CD4-positive, alpha-beta T cell (primary cell): ENCODE measurements around the gene TMEM204. TPM values are rescaled to one million over a fixed set of nuclear protein-coding genes. Genes with fewer than 3 reads are reported as not detected.

Source experiments
- ATAC-seq: fragments of 200-7000 bp; cut with Tn5 transposase; one replicate; pipeline ENCODE4 v1.10.0; 2022; ENCODE audit warnings: mild to moderate bottlenecking; ENCODE audit not compliant: poor library complexity
- CTCF ChIA-PET: fragments of 350-600 bp; sonication (Branson Sonifier 250); formaldehyde crosslinking; loops from one replicate; lab custom pipeline; 2021; ENCODE audit warnings: antibody characterized with exemption, inconsistent platforms; lab: Charles Lee
- POLR2A ChIA-PET: fragments of 350-600 bp; sonication (Branson Sonifier 250); formaldehyde crosslinking; loops from one replicate; lab custom pipeline; 2021; ENCODE audit warnings: antibody characterized with exemption, inconsistent platforms; lab: Charles Lee
- DNase-seq, 14 experiments: peaks; one replicate each; pipeline ENCODE4 v3.0.0-alpha.2; 2013 to 2020; ENCODE audit warnings: mixed read lengths in 2 of 14
- H3K27ac ChIP-seq, 2 donors: one replicate each; pipeline versions ENCODE4 v1.5.1 to v1.7.0; 2013; ENCODE audit warnings: low read length in 2 of 2, low read depth in 1 of 2, mild to moderate bottlenecking in 1 of 2
- H3K27me3 ChIP-seq, 2 experiments: 1 replicate in 1 of 2; 2 replicates in 1 of 2; pipeline versions ENCODE4 v1.6.1 to v1.7.0; 2013; ENCODE audit warnings: low read length in 2 of 2, control low read depth in 1 of 2, mild to moderate bottlenecking in 1 of 2, moderate library complexity in 1 of 2; ENCODE audit not compliant: insufficient read depth in 2 of 2, control insufficient read depth in 1 of 2
- H3K36me3 ChIP-seq: one replicate; pipeline ENCODE4 v1.6.1; 2013; ENCODE audit warnings: low read length, control low read depth; ENCODE audit not compliant: insufficient read depth
- H3K4me1 ChIP-seq: one replicate; pipeline ENCODE4 v1.6.1; 2013; ENCODE audit warnings: low read length, control low read depth; ENCODE audit not compliant: insufficient read depth
- H3K4me3 ChIP-seq: one replicate; pipeline ENCODE4 v1.5.1; 2013; ENCODE audit warnings: mild to moderate bottlenecking, low read length, moderate library complexity
- H3K9me3 ChIP-seq, 2 experiments: 1 replicate in 1 of 2; 2 replicates in 1 of 2; pipeline versions ENCODE4 v1.6.1 to v1.7.0; 2013; ENCODE audit warnings: low read length in 2 of 2, mild to moderate bottlenecking in 2 of 2, control low read depth in 1 of 2, moderate library complexity in 1 of 2; ENCODE audit not compliant: control insufficient read depth in 1 of 2, insufficient read depth in 1 of 2
- H3K27ac Mint-ChIP-seq: one replicate; pipeline ENCODE4 v1.8.0; 2020; ENCODE audit warnings: mixed read lengths
- H3K27me3 Mint-ChIP-seq: one replicate; pipeline ENCODE4 v1.8.0; 2021; ENCODE audit warnings: mixed read lengths
- H3K36me3 Mint-ChIP-seq: one replicate; pipeline ENCODE4 v1.8.0; 2021; ENCODE audit warnings: low read depth, mixed read lengths
- H3K4me1 Mint-ChIP-seq: one replicate; pipeline ENCODE4 v1.8.0; 2021; ENCODE audit warnings: low read depth, mixed read lengths
- H3K4me3 Mint-ChIP-seq: one replicate; pipeline ENCODE4 v1.8.0; 2020; ENCODE audit warnings: mild to moderate bottlenecking, mixed read lengths
- H3K9me3 Mint-ChIP-seq: one replicate; pipeline ENCODE4 v1.8.0; 2020; ENCODE audit warnings: mixed read lengths
- CTCF ChIP-seq: fragments of 200-600 bp; IDR thresholded peaks from one replicate; pipeline ENCODE4 v1.8.0; 2022; ENCODE audit warnings: antibody characterized with exemption, mild to moderate bottlenecking
- intact Hi-C, 2 experiments: fragments of 100-400 bp; cut with DNase I in 1 of 2; cut with micrococcal nuclease in 1 of 2; formaldehyde crosslinking; loops; one replicate each; pipeline versions ENCODE4 v1.15.1 to v1.9.0; 2023 to 2025; cut with DNase I, micrococcal nuclease
- total RNA-seq, 174 experiments: library from RNA in 2 of 174; stranded (reverse) in 2 of 174; gene quantifications; one replicate each; pipeline ENCODE4 v1.2.3 and lab custom pipeline; 2021 to 2026

TMEM204 gene
- total RNA-seq, 2 experiments from 2014 or later, result 20.5 to 22.1 TPM

- H3K4me3 Mint-ChIP-seq, result no peak overlapping the region
- no peaks in the 10 kb centered on the region for H3K9me3 Mint-ChIP-seq
- H3K27ac ChIP-seq, result no peak overlapping the region
- ChIA-PET CTCF (no interaction called here), POLR2A (no interaction called here)
- intact Hi-C loops, result no loop called here
- no peak overlapping the region for H3K27ac Mint-ChIP-seq
- DNase-seq (no peak), ATAC-seq (no peak)
- no peaks in the 10 kb centered on the region for H3K27me3 ChIP-seq
- no peaks in the 10 kb centered on the region for H3K9me3 ChIP-seq
- no peak for TF ChIP-seq CTCF
- H3K36me3 Mint-ChIP-seq, result peaks cover 18% of the 10 kb centered on the region
- peaks cover 10% of the 10 kb centered on the region for H3K4me1 Mint-ChIP-seq
- no peaks in the 10 kb centered on the region for H3K27me3 Mint-ChIP-seq
- peaks cover 27% of the 10 kb centered on the region for H3K4me1 ChIP-seq
- no peak overlapping the region for H3K4me3 ChIP-seq
- H3K36me3 ChIP-seq, result peaks cover 40% of the 10 kb centered on the region
Observed at GRCh38 chr16:1495889-1496262, 37.6 kb upstream of the TMEM204 start.

GRCh38 chr16:1496464-1496863 is 37.0 kb upstream of the TMEM204 start:
- H3K27me3 Mint-ChIP-seq, result no peaks in the 10 kb centered on the region
- ATAC-seq (no peak), DNase-seq (no peak)
- intact Hi-C loops, result no loop called here
- Histone ChIP-seq H3K4me3 (no peak overlapping the region), H3K27me3 (no peaks in the 10 kb centered on the region), H3K36me3 (peaks cover 45% of the 10 kb centered on the region), H3K4me1 (peaks cover 27% of the 10 kb centered on the region), H3K9me3 (no peaks in the 10 kb centered on the region), H3K27ac (no peak overlapping the region)
- no peaks in the 10 kb centered on the region for H3K9me3 Mint-ChIP-seq
- peaks cover 18% of the 10 kb centered on the region for H3K36me3 Mint-ChIP-seq
- no peak for TF ChIP-seq CTCF
- H3K27ac Mint-ChIP-seq, result no peak overlapping the region
- peak overlapping the region; percentile 45 for H3K4me3 Mint-ChIP-seq
- POLR2A ChIA-PET, result no interaction called here
- CTCF ChIA-PET, result no interaction called here
- H3K4me1 Mint-ChIP-seq, result peaks cover 10% of the 10 kb centered on the region

DNA sequence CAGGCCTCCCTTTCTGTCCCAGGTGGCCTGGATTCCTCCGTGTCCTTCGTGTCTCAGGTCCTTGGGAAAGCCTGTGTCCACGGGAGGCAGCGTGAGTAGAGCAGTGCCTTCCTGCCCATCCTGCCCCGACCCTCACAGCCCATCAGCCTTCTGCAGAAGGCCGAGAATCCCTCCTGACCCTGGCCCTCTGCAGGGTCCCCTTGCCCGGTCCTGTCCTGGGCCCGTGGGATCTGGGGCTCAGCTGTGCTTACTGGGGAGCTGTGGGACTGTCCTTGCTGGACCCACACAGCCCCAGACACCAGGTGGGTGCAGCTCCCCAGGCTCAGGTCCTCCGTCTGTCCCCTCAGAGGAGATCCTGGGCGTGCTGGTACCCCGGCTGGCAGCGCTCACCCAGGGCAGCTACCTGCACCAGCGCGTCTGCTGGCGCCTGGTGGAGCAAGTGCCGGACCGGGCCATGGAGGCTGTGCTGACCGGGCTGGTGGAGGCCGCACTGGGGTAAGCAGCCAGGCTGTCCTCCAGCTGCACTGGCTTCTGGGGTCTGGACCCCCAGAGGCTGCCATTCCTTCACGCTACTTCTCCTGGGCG is 36.4 kb upstream of the TMEM204 start:
- no peaks in the 10 kb centered on the region for H3K9me3 Mint-ChIP-seq
- Histone ChIP-seq H3K27ac (no peak overlapping the region), H3K4me3 (no peak overlapping the region), H3K9me3 (no peaks in the 10 kb centered on the region), H3K4me1 (peaks cover 26% of the 10 kb centered on the region), H3K36me3 (peaks cover 52% of the 10 kb centered on the region), H3K27me3 (no peaks in the 10 kb centered on the region)
- DNase-seq, result peak in 1 of 14 experiments; percentile 20
- POLR2A ChIA-PET, result no interaction called here
- no peaks in the 10 kb centered on the region for H3K27me3 Mint-ChIP-seq
- H3K4me3 Mint-ChIP-seq, result peak overlapping the region; percentile 45
- no peak for TF ChIP-seq CTCF
- H3K27ac Mint-ChIP-seq, result no peak overlapping the region
- peaks cover 10% of the 10 kb centered on the region for H3K4me1 Mint-ChIP-seq
- CTCF ChIA-PET, result no interaction called here
- H3K36me3 Mint-ChIP-seq, result peaks cover 18% of the 10 kb centered on the region
- intact Hi-C loops, result no loop called here
- no peak for ATAC-seq
